Karpas-422 (cell line): ENCODE results near the gene IKBIP. TPM values are rescaled to one million over a fixed set of nuclear protein-coding genes. Genes with fewer than 3 reads are reported as not detected.
"Not testable (repeated sequence)": the region's sequence is repeated elsewhere in the genome, so short reads cannot be mapped to it uniquely, and the experiment has no call there.

Experiments
- DNase-seq: peaks from one replicate; pipeline ENCODE4 v3.0.0-alpha.2; 2015
- H2AFZ ChIP-seq: fragments of 200-600 bp; sonication (generic); 2 replicates; pipeline ENCODE4 v1.6.1; 2014; ENCODE audit warnings: antibody characterized with exemption, low read length, mixed read lengths
- H3K27ac ChIP-seq: fragments of 200-600 bp; sonication (generic); 2 replicates; pipeline ENCODE4 v1.5.1; 2014; ENCODE audit warnings: mild to moderate bottlenecking, low read length, moderate library complexity
- H3K27me3 ChIP-seq: fragments of 200-600 bp; sonication (generic); 2 replicates; pipeline ENCODE4 v1.6.1; 2014; ENCODE audit warnings: low read length, mixed read lengths
- H3K36me3 ChIP-seq: fragments of 200-600 bp; sonication (generic); 2 replicates; pipeline ENCODE4 v1.6.1; 2014; ENCODE audit warnings: low read length, mixed read lengths; ENCODE audit not compliant: insufficient read depth
- H3K4me1 ChIP-seq: fragments of 200-600 bp; sonication (generic); 2 replicates; pipeline ENCODE4 v1.6.1; 2014; ENCODE audit warnings: mild to moderate bottlenecking, low read length, mixed read lengths
- H3K4me2 ChIP-seq: fragments of 200-600 bp; sonication (generic); 2 replicates; pipeline ENCODE4 v1.6.1; 2014; ENCODE audit warnings: low read length, low read depth, mild to moderate bottlenecking; ENCODE audit not compliant: poor library complexity, severe bottlenecking
- H3K4me3 ChIP-seq: fragments of 200-600 bp; sonication (generic); 2 replicates; pipeline ENCODE4 v1.5.1; 2014; ENCODE audit warnings: mild to moderate bottlenecking, antibody characterized with exemption, low read length, mixed read lengths
- H3K79me2 ChIP-seq: fragments of 200-600 bp; sonication (generic); 2 replicates; pipeline ENCODE4 v1.6.1; 2014; ENCODE audit warnings: mild to moderate bottlenecking, low read length, mixed read lengths
- H3K9ac ChIP-seq: fragments of 200-600 bp; sonication (generic); 2 replicates; pipeline ENCODE4 v1.6.0; 2014; ENCODE audit warnings: low read length
- H3K9me2 ChIP-seq: fragments of 200-600 bp; sonication (generic), shearing (Covaris generic); replicated peaks from 2 replicates; pipeline ENCODE4 v1.6.0; 2014; ENCODE audit warnings: mild to moderate bottlenecking, low read length, moderate library complexity; ENCODE audit not compliant: insufficient read depth
- H3K9me3 ChIP-seq: fragments of 300-700, 200-600 bp; sonication (generic); 2 replicates; pipeline ENCODE4 v1.6.1; 2014; ENCODE audit warnings: low read length, mixed read lengths
- H4K20me1 ChIP-seq: fragments of 200-600 bp; sonication (generic); 2 replicates; pipeline ENCODE4 v1.6.1; 2014; ENCODE audit warnings: mild to moderate bottlenecking, antibody characterized with exemption, low read length, low read depth; ENCODE audit not compliant: insufficient read depth
- total RNA-seq: library from RNA; depleted of rRNA; stranded (reverse); fragments of >200 nt; shearing (Covaris generic); gene quantifications from 2 replicates; pipeline ENCODE4 v1.2.3, GENCODE V29; 2014; ENCODE audit warnings: low replicate concordance

Gene IKBIP
- total RNA-seq, 1 experiment from 2014 or later: 48.5 TPM

DNA sequence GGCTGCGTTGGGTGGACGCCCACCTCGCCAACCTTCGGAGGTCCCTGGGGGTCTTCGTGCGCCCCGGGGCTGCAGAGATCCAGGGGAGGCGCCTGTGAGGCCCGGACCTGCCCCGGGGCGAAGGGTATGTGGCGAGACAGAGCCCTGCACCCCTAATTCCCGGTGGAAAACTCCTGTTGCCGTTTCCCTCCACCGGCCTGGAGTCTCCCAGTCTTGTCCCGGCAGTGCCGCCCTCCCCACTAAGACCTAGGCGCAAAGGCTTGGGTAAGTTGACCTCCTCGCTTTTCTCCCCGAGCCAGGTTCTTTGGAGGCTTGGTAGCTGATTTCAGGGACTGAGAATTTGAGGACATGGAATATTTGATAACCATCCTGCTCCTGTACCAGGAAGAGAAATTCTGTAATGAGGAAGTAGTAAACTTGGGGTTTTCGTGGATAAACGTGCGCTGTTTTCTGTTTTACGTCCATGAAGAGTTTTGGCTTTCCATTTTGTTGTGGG lies 1.0 kb upstream of the IKBIP start:
- Histone ChIP-seq H3K4me3 (peak overlapping the region; percentile 84), H3K36me3 (peaks cover 33% of the 10 kb centered on the region; the same call in 1 of the 2 replicates), H3K27ac (peak overlapping the region; percentile 58), H3K9me3 (no peaks in the 10 kb centered on the region), H4K20me1 (no peaks in the 10 kb centered on the region), H3K79me2 (peaks cover 82% of the 10 kb centered on the region), H3K27me3 (no peaks in the 10 kb centered on the region), H3K4me1 (peaks cover 44% of the 10 kb centered on the region), H3K4me2 (peak overlapping the region; percentile 88), H3K9me2 (no peaks in the 10 kb centered on the region), H3K9ac (peak overlapping the region; percentile 96), H2AFZ (peak overlapping the region; percentile 66)
- DNase-seq: peak; percentile 61

DNA sequence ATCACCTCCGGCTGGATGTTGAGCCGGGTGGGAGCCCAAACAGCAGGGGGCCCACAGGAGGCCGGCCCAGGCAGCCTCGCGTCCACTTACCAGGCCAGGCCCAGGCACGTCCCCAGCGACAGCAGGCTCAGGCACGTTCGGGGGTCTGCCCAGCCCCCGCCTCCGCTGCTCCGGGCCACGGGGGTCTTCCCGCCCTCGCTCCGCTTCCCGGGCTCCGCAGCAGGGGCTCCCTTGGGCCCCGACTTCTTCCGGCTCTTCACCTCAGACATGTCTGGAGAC lies 216 bp downstream of the IKBIP start:
- Histone ChIP-seq H3K9ac (peak overlapping the region; percentile 96), H3K79me2 (peaks cover 93% of the 10 kb centered on the region), H3K4me3 (peak overlapping the region; percentile 84), H3K9me3 (no peaks in the 10 kb centered on the region), H3K4me2 (peak overlapping the region; percentile 79), H4K20me1 (no peaks in the 10 kb centered on the region), H3K4me1 (peaks cover 48% of the 10 kb centered on the region), H3K27me3 (no peaks in the 10 kb centered on the region), H2AFZ (peak overlapping the region; percentile 73; the same call in 1 of the 2 replicates), H3K9me2 (no peaks in the 10 kb centered on the region), H3K36me3 (peaks cover 25% of the 10 kb centered on the region; the same call in 1 of the 2 replicates), H3K27ac (peak overlapping the region; percentile 83)
- DNase-seq: no peak

DNA sequence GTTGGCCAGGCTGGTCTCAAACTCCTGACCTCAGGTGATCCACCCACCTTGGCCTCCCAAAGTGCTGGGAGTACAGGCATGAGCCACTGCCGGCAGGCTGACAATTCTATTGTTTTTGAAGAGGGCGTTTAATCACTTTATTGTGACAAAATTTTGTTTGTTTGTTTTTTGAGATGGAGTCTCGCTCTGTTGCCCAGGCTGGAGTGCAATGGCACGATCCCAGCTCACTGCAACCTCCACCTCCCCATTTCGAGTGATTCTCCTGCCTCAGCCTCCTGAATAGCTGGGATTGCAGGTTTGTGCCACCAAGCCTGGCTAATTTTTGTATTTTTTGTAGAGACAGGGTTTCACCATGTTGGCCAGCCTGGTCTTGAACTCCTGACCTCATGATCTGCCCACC lies 1.8 kb downstream of the IKBIP start:
- H3K4me3 ChIP-seq: peak overlapping the region; percentile 84
- peak overlapping the region; percentile 79 for H3K4me2 ChIP-seq
- not testable (repeated sequence) for H3K27ac ChIP-seq, H3K9me3 ChIP-seq, H3K36me3 ChIP-seq, DNase-seq, H2AFZ ChIP-seq, H3K9me2 ChIP-seq, H3K27me3 ChIP-seq, H4K20me1 ChIP-seq
- H3K9ac ChIP-seq: peak overlapping the region; percentile 96
- peaks cover 95% of the 10 kb centered on the region for H3K79me2 ChIP-seq
- H3K4me1 ChIP-seq: peaks cover 51% of the 10 kb centered on the region

DNA sequence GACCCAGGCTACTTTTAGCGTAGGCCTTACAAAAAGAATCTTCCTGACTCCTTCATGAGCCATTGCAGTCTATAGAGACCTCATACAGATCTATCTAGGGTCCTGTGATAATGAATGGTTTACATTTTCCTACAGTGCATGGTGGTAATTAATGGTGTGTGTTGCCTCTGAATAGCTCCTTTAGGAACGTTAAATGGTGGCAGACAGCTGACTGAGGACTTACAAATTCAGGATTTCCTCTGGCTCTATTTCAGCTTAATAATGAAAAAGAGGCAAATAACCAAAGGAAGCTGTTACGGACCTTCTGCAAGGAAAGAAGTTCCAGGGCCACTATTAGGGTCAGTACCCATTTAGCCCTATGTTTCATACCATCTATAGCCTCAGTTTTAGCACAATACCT lies 5.1 kb downstream of the IKBIP start:
- Histone ChIP-seq H3K27me3 (no peaks in the 10 kb centered on the region), H3K27ac (peak overlapping the region; percentile 11; the same call in 1 of the 2 replicates), H3K4me1 (peaks cover 65% of the 10 kb centered on the region), H4K20me1 (no peaks in the 10 kb centered on the region), H3K79me2 (peaks cover 98% of the 10 kb centered on the region), H3K9me2 (no peaks in the 10 kb centered on the region), H3K36me3 (peaks cover 8% of the 10 kb centered on the region; the same call in 1 of the 2 replicates), H3K9ac (no peak overlapping the region), H3K4me2 (no peak overlapping the region), H3K4me3 (no peak overlapping the region), H3K9me3 (no peaks in the 10 kb centered on the region), H2AFZ (no peak overlapping the region)
- no peak for DNase-seq

DNA sequence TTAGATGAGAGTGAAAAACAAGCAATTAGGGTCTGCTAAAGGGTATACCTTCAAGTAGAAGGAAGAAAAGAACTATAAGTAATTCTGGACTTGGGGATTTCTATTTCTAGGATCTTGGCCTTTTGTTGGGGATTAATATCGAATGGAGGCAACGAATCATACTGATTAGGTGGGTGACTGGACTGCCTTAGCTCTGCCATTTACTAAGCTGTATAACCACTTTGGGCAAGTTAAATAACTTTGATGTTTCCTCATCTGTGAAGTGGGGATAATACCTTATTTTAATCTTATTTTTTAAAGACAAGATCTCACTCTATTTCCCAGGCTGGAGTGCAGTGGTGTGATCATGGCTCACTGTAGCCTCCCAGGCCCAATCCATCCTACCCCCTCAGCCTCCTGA lies 6.6 kb downstream of the IKBIP start:
- Histone ChIP-seq H3K79me2 (peaks cover 97% of the 10 kb centered on the region), H2AFZ (no peak overlapping the region), H3K27me3 (no peaks in the 10 kb centered on the region), H3K27ac (peak overlapping the region; percentile 5; the same call in 1 of the 2 replicates), H3K4me2 (peak overlapping the region; percentile 36), H3K9ac (no peak overlapping the region), H3K9me2 (no peaks in the 10 kb centered on the region), H4K20me1 (no peaks in the 10 kb centered on the region), H3K4me1 (peaks cover 60% of the 10 kb centered on the region), H3K4me3 (no peak overlapping the region), H3K9me3 (no peaks in the 10 kb centered on the region), H3K36me3 (peaks cover 19% of the 10 kb centered on the region)
- DNase-seq: no peak

DNA sequence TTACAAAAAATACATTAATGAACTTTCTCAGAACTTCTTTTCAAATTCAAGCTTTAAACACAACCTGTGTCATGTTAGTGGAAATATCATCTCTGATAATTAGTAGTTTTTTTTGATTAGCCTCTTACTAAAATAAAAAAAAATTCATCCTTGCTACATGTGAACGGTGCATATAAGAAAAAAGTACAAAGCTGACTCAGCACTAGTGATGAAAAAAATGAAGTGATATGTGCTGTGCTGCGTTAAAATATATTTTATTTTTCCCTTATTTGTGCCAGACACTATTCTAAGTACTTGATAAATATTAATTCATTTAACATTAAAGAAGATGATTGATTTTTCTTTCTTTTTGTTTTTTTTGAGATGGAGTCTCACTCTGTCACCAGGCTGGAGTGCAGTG lies 7.5 kb downstream of the IKBIP start:
- peaks cover 95% of the 10 kb centered on the region for H3K79me2 ChIP-seq
- no peaks in the 10 kb centered on the region for H4K20me1 ChIP-seq
- peak overlapping the region; percentile 70 for H3K27ac ChIP-seq

DNA sequence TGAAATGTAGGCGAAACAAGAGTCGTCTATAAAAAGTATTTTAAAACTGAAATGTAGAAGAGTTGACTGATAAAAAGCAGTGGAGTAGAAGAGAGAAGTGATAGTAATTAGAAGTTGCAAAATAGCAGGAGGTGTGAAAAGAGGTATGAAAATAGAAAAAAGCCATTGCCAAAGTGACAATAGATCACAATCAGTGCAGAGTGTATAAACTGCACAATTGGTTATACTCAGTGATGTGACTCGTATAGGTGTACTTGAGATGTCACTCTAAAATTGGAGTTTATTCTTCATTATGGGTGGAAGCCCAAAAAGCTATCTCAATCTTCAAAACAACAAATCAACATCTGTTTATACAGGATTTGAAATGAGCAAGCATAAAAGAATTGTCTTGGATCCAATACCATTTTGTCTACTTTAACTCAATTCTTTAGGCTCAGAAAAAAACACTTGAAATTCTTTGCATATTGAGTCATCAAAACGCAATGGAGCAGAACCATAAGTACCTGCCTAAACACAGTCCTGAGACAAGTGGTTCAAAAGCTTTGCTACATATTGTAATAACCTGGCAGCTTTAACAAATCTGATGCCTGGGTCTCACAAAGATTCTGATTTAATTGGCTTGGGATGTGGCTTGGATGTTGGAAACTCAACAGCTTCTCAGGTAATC lies 8.8 kb downstream of the IKBIP start:
- no peaks in the 10 kb centered on the region for H3K27me3 ChIP-seq
- H3K27ac ChIP-seq: peak overlapping the region; percentile 70
- peaks cover 19% of the 10 kb centered on the region for H3K36me3 ChIP-seq
- H3K9ac ChIP-seq: peak overlapping the region; percentile 37
- no peak overlapping the region for H2AFZ ChIP-seq
- H4K20me1 ChIP-seq: no peaks in the 10 kb centered on the region
- peaks cover 84% of the 10 kb centered on the region for H3K79me2 ChIP-seq
- H3K9me2 ChIP-seq: no peaks in the 10 kb centered on the region
- DNase-seq: peak; percentile 77
- peak overlapping the region; percentile 9; the same call in 1 of the 2 replicates for H3K4me3 ChIP-seq
- no peaks in the 10 kb centered on the region for H3K9me3 ChIP-seq
- peak overlapping the region; percentile 66 for H3K4me2 ChIP-seq
- peaks cover 47% of the 10 kb centered on the region for H3K4me1 ChIP-seq

More for the DNA sequence above, 7.5 kb downstream of the IKBIP start:
- Histone ChIP-seq H2AFZ (no peak overlapping the region), H3K4me2 (peak overlapping the region; percentile 66), H3K4me1 (peaks cover 51% of the 10 kb centered on the region), H3K9ac (peak overlapping the region; percentile 37; the same call in 1 of the 2 replicates), H3K9me2 (no peaks in the 10 kb centered on the region), H3K4me3 (peak overlapping the region; percentile 9), H3K9me3 (no peaks in the 10 kb centered on the region), H3K36me3 (peaks cover 25% of the 10 kb centered on the region), H3K27me3 (no peaks in the 10 kb centered on the region)
- DNase-seq: no peak

DNA sequence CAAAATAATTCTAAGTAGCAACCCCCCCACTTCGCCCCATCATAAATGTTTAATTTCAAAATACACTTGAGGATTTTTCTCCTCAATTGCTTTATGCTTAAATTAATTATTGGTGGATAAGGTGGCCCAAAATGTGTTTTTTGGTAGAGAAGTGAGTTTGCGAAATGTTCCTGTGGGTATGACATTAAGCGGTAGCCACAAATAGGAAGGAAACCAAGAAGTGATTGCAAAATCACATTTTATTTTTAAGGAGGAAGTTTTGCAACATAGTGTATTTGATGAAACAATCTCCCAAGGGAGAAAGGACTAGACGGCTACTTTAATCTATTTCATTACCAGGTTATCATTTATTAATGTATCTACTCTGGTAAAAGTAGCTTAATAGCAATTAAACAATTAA lies 25.6 kb downstream of the IKBIP start:
- H3K9me2 ChIP-seq: no peaks in the 10 kb centered on the region
- peaks cover 4% of the 10 kb centered on the region; the same call in 1 of the 2 replicates for H3K36me3 ChIP-seq
- H3K79me2 ChIP-seq: peaks cover 49% of the 10 kb centered on the region
- H2AFZ ChIP-seq: no peak overlapping the region
- H3K4me2 ChIP-seq: no peak overlapping the region
- H3K9ac ChIP-seq: no peak overlapping the region
- no peak overlapping the region for H3K4me3 ChIP-seq
- no peaks in the 10 kb centered on the region for H4K20me1 ChIP-seq
- no peak overlapping the region for H3K27ac ChIP-seq
- peaks cover 16% of the 10 kb centered on the region for H3K4me1 ChIP-seq
- no peak for DNase-seq
- no peaks in the 10 kb centered on the region for H3K27me3 ChIP-seq
- no peaks in the 10 kb centered on the region for H3K9me3 ChIP-seq
